Measurements from ENCODE around the gene ITFG1.

DNA sequence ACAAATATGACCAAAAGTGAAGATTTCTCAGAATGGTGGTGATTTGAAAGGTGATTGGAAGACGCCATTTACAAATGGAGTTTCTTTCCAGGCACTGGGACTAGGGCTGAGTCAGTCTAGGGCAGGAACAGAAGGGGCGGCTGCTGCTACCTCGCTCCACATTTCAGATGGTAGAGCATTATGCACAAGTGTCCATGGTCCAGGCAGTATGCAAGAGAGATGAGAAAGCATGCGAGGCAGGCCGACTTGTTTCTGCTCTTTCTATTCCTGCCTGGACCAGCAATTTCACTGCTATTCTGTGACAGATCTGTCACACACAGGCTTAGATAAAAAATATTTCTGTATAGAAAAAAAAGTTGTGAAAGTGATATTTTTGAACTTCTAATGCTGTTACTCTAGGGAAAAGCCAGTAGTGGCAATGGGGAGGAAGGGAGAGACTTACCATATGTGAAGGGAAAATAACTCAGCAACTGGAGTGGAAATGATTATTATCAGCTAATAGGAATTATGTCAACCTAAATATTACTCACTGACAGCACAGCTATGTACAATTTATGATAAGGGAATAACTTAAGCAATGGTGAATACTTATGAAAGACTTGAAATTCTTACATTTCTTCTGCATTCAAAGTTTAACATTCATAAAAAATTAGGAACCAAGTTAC, 182.4 kb downstream of the ITFG1 start:
- no peak for TF ChIP-seq CTCF (IDR thresholded peaks at IDR 0.05)
- TF ChIP-seq POLR2A (IDR thresholded peaks at IDR 0.05), result no peak

All from testis (tissue), 2 donors.